ENCODE measurements around the gene GRIN1. TPM values are rescaled to one million over a fixed set of nuclear protein-coding genes. Genes with fewer than 3 reads are reported as not detected.

GRIN1 gene
- total and polyA plus RNA-seq, 4 donors = not detected

DNA sequence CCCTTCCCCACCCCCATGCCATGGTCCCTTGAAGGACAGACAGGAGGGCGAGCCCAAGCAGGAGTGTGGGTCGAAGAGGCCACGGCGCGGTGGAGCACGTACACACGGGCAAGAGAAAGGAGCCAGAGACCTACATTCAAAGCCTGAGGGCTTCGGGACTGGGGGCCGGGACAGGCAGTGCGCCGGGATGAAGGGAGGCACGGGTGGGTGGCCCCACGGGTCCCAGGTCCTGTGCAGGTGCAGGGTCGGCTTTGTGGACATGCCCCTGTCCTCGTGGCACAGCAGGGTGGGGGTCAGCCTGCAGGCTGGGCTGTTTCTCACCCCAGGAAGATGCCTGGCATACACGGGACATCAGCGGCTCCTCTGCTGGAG is 21.1 kb downstream of the GRIN1 start:
- Histone ChIP-seq H3K4me1 (ENCODE audit: control insufficient read depth in 1 of 2, insufficient read depth in 2 of 2, low read length in 2 of 2) (no peaks in the 10 kb centered on the region), H3K4me3 (ENCODE audit: low read length in 2 of 2) (no peak overlapping the region), H3K9me3 (ENCODE audit: control insufficient read depth, low read length) (no peaks in the 10 kb centered on the region), H3K27ac (ENCODE audit: low read depth in 1 of 2, low read length in 2 of 2) (no peak overlapping the region), H3K36me3 (ENCODE audit: control insufficient read depth in 1 of 2, insufficient read depth in 2 of 2, low read length in 1 of 2) (no peaks in the 10 kb centered on the region), H3K27me3 (ENCODE audit: control insufficient read depth in 1 of 2, insufficient read depth in 2 of 2, low read length in 1 of 2) (no peaks in the 10 kb centered on the region)
- intact Hi-C loops (cut with DNase I) = no loop called here
- DNase-seq (no peak), ATAC-seq (ENCODE audit: low FRiP score) (no peak)
- WGBS, 2 donors = 63 to 68% methylated on average over 16 to 17 of the region's 17 CpGs

DNA sequence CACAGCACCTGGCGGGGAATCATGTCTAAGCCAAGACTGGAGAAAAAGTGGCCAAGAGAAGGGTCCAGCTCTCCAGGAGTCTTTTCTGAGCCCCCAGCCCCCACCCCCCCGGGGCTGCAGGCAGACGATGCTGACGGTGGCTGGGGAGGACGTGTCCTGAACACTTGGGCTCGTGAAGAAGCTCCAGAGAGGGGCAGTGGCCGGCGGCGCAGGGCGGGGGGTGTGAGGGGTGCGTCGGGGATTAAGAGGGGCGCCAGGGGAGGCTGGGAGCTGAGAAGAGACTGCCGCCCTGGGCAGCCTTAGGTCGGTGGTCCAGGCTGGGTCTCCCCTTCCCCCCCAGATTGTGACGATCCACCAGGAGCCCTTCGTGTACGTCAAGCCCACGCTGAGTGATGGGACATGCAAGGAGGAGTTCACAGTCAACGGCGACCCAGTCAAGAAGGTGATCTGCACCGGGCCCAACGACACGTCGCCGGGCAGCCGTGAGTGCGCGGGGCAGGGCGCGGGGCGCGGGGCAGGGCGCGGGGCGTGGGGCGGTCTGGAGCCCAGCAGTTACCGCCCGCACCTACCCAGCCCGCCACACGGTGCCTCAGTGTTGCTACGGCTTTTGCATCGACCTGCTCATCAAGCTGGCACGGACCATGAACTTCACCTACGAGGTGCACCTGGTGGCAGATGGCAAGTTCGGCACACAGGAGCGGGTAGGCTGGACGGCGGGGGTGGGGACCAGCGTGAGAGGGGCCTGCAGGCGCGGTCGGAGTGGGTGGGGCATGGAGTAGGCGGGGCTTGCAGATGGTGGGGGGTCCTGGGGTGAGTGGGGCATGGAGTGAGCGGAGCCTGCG is 22.0 kb downstream of the GRIN1 start:
- 23 to 28% methylated on average over 42 to 56 of the region's 56 CpGs for WGBS, 2 donors
- Histone ChIP-seq H3K36me3 (ENCODE audit: control insufficient read depth in 1 of 2, insufficient read depth in 2 of 2, low read length in 1 of 2) (no peaks in the 10 kb centered on the region), H3K27ac (ENCODE audit: low read depth in 1 of 2, low read length in 2 of 2) (no peak overlapping the region), H3K4me3 (ENCODE audit: low read length in 2 of 2) (no peak overlapping the region), H3K9me3 (ENCODE audit: control insufficient read depth, low read length) (no peaks in the 10 kb centered on the region), H3K27me3 (ENCODE audit: control insufficient read depth in 1 of 2, insufficient read depth in 2 of 2, low read length in 1 of 2) (no peaks in the 10 kb centered on the region), H3K4me1 (ENCODE audit: control insufficient read depth in 1 of 2, insufficient read depth in 2 of 2, low read length in 2 of 2) (no peaks in the 10 kb centered on the region)
- intact Hi-C loops (cut with DNase I) = no loop called here
- ATAC-seq (ENCODE audit: low FRiP score) (no peak), DNase-seq (no peak)

DNA sequence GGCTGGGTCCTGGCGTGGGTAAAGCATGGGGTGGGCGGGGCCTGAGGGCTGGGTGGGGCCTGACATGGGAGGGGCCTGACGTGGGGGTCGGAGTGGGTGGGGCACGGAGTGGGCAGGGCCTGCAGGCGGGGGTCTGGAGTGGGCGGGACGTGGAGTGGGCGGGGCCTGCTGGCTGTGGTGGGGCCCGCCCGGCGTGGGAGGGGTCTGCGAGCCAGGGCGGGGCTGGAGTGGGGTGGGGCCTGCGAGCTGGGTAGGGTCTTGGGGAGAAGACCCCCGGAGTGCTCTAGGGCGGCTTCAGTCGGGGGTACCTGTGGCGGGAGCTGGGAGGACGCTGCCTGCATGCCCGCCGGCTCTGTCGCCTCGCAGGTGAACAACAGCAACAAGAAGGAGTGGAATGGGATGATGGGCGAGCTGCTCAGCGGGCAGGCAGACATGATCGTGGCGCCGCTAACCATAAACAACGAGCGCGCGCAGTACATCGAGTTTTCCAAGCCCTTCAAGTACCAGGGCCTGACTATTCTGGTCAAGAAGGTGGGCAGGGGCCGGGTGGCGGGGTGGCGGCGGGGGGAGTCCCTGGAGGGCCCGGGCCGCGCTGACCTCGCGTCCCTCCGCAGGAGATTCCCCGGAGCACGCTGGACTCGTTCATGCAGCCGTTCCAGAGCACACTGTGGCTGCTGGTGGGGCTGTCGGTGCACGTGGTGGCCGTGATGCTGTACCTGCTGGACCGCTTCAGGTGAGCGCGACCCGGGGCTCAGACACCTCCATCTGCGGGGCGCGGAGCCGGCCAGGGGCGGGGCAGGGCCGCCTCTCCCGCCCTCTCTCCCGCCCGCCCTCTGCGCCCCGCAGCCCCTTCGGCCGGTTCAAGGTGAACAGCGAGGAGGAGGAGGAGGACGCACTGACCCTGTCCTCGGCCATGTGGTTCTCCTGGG is 22.9 kb downstream of the GRIN1 start:
- DNase-seq = no peak
- WGBS, 2 donors = 1 to 4% methylated on average over 48 to 69 of the region's 71 CpGs
- H3K27ac ChIP-seq (ENCODE audit: low read depth in 1 of 2, low read length in 2 of 2) = no peak overlapping the region
- no peak for ATAC-seq (ENCODE audit: low FRiP score)
- H3K27me3 ChIP-seq (ENCODE audit: control insufficient read depth in 1 of 2, insufficient read depth in 2 of 2, low read length in 1 of 2) = peaks cover 0 to 1% of the 10 kb centered on the region in 2 donors
- intact Hi-C loops (cut with DNase I) = no loop called here
- H3K4me1 ChIP-seq (ENCODE audit: control insufficient read depth in 1 of 2, insufficient read depth in 2 of 2, low read length in 2 of 2) = no peaks in the 10 kb centered on the region
- H3K9me3 ChIP-seq (ENCODE audit: control insufficient read depth, low read length) = no peaks in the 10 kb centered on the region
- H3K4me3 ChIP-seq (ENCODE audit: low read length in 2 of 2) = no peak overlapping the region
- no peaks in the 10 kb centered on the region for H3K36me3 ChIP-seq (ENCODE audit: control insufficient read depth in 1 of 2, insufficient read depth in 2 of 2, low read length in 1 of 2)

DNA sequence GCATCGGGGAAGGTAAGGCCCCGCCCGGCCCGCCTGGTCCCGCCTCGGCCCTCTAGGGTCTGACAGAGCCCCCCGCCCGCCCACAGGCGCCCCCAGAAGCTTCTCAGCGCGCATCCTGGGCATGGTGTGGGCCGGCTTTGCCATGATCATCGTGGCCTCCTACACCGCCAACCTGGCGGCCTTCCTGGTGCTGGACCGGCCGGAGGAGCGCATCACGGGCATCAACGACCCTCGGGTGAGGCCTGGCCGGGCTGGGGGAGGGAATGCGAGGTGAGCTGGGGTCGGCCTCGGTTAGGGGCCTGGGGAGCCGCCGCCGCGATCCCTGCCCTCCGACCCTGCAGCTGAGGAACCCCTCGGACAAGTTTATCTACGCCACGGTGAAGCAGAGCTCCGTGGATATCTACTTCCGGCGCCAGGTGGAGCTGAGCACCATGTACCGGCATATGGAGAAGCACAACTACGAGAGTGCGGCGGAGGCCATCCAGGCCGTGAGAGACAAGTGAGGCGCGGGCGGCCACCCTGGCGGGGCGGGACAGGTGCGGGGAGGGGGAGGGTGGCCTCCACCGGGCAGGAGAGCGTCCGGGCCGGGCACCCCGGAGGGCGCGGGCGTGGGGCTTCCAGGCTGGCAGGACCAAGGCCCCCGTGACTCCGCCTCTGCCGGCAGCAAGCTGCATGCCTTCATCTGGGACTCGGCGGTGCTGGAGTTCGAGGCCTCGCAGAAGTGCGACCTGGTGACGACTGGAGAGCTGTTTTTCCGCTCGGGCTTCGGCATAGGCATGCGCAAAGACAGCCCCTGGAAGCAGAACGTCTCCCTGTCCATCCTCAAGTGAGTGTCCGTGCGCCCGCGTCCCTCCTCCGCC is 23.8 kb downstream of the GRIN1 start:
- 2 to 6% methylated on average over 61 to 74 of the region's 74 CpGs for WGBS, 2 donors
- H3K4me1 ChIP-seq (ENCODE audit: control insufficient read depth in 1 of 2, insufficient read depth in 2 of 2, low read length in 2 of 2) = no peaks in the 10 kb centered on the region
- intact Hi-C loops (cut with DNase I) = no loop called here
- DNase-seq = no peak
- H3K27me3 ChIP-seq (ENCODE audit: control insufficient read depth in 1 of 2, insufficient read depth in 2 of 2, low read length in 1 of 2) = peaks cover 0 to 2% of the 10 kb centered on the region in 2 donors
- no peak overlapping the region for H3K27ac ChIP-seq (ENCODE audit: low read depth in 1 of 2, low read length in 2 of 2)
- H3K36me3 ChIP-seq (ENCODE audit: control insufficient read depth in 1 of 2, insufficient read depth in 2 of 2, low read length in 1 of 2) = no peaks in the 10 kb centered on the region
- H3K9me3 ChIP-seq (ENCODE audit: control insufficient read depth, low read length) = no peaks in the 10 kb centered on the region
- no peak overlapping the region for H3K4me3 ChIP-seq (ENCODE audit: low read length in 2 of 2)
- ATAC-seq (ENCODE audit: low FRiP score) = no peak

DNA sequence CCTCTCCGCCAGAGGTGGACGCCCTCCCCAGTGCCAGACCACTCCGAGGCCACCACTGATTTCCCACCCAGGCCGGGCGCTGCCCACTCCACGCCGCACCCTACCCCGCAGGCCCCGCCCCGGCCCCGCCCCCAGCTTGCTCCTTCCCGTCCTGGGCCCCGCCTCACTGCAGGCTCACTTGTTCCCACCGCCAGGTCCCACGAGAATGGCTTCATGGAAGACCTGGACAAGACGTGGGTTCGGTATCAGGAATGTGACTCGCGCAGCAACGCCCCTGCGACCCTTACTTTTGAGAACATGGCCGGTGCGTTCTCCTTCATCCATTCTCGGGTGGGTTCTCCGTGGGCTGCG is 24.4 kb downstream of the GRIN1 start:
- WGBS, 2 donors = 27 to 29% methylated on average over 24 to 26 of the region's 26 CpGs
- Histone ChIP-seq H3K36me3 (ENCODE audit: control insufficient read depth in 1 of 2, insufficient read depth in 2 of 2, low read length in 1 of 2) (no peaks in the 10 kb centered on the region), H3K27me3 (ENCODE audit: control insufficient read depth in 1 of 2, insufficient read depth in 2 of 2, low read length in 1 of 2) (peaks cover 0 to 2% of the 10 kb centered on the region in 2 donors), H3K9me3 (ENCODE audit: control insufficient read depth, low read length) (no peaks in the 10 kb centered on the region), H3K4me3 (ENCODE audit: low read length in 2 of 2) (no peak overlapping the region), H3K27ac (ENCODE audit: low read depth in 1 of 2, low read length in 2 of 2) (no peak overlapping the region), H3K4me1 (ENCODE audit: control insufficient read depth in 1 of 2, insufficient read depth in 2 of 2, low read length in 2 of 2) (no peaks in the 10 kb centered on the region)
- DNase-seq (no peak), ATAC-seq (ENCODE audit: low FRiP score) (no peak)
- intact Hi-C loops (cut with DNase I) = no loop called here

DNA sequence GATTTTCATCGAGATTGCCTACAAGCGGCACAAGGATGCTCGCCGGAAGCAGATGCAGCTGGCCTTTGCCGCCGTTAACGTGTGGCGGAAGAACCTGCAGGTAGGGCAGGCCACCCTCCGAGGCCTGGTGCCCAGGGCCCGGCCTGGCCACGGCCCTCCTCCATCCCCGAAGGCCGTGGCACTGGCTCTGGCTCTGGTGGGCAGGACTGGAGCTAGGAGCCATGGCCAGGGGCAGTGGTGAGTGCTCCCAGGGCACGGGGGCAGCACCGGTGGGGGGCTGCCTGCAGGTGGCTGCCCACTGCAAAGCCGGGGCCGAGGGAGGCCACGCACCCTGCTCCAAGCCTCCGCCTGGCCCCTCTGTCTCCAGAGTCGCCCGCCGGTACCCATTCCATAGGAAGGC is 24.9 kb downstream of the GRIN1 start:
- ATAC-seq (ENCODE audit: low FRiP score) = no peak
- DNase-seq = no peak
- H3K27ac ChIP-seq (ENCODE audit: low read depth in 1 of 2, low read length in 2 of 2) = no peak overlapping the region
- WGBS, 2 donors = 81 to 82% methylated on average over 22 of the region's 22 CpGs
- no peaks in the 10 kb centered on the region for H3K9me3 ChIP-seq (ENCODE audit: control insufficient read depth, low read length)
- peaks cover 0 to 2% of the 10 kb centered on the region in 2 donors for H3K27me3 ChIP-seq (ENCODE audit: control insufficient read depth in 1 of 2, insufficient read depth in 2 of 2, low read length in 1 of 2)
- H3K36me3 ChIP-seq (ENCODE audit: control insufficient read depth in 1 of 2, insufficient read depth in 2 of 2, low read length in 1 of 2) = no peaks in the 10 kb centered on the region
- no peak overlapping the region for H3K4me3 ChIP-seq (ENCODE audit: low read length in 2 of 2)
- intact Hi-C loops (cut with DNase I) = no loop called here
- no peaks in the 10 kb centered on the region for H3K4me1 ChIP-seq (ENCODE audit: control insufficient read depth in 1 of 2, insufficient read depth in 2 of 2, low read length in 2 of 2)

DNA sequence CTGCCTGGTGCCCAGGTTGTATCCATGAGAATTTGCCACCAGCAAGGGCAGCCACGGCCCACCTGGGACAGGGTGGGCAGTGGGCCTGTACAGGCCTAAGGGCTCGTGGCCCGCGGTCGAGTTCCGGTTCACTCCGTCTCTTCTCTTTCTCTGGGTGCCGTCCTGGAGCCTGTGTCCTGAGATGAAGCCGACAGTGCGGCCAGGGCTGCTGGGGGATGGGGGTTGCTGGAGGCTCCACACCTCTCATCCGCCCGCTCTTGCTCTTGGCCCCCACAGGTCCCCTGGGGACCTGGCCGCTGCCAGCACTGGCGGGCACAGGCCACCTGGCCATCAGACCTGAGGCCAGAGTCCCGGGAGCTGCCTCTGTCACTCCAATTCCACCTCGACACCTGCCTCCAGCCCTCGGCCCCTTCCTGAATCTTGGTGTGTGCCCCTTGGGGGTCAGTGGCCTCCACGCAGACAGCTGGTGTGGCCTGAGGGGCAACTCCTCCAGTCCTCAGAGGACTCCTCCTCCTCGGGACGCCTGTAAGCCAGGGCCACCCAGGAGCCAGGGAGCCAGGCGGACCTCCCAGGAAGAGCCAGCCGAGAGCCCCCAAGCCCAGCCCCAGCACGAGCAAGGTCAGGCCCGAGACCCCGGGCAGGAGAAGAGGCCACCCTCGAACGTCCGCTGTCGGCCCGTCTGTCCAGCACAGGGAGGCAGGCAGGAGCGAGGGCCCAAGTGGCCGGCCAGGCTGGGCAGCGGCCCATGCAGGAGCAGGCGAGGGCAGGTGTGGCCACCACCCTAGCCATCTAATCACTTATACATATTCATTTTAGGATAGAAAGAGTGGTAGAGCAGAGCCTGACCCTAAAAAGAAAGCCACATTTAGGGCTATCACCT is 25.7 kb downstream of the GRIN1 start:
- Histone ChIP-seq H3K4me3 (ENCODE audit: low read length in 2 of 2) (no peak overlapping the region), H3K9me3 (ENCODE audit: control insufficient read depth, low read length) (no peaks in the 10 kb centered on the region), H3K36me3 (ENCODE audit: control insufficient read depth in 1 of 2, insufficient read depth in 2 of 2, low read length in 1 of 2) (no peaks in the 10 kb centered on the region), H3K27me3 (ENCODE audit: control insufficient read depth in 1 of 2, insufficient read depth in 2 of 2, low read length in 1 of 2) (peaks cover 0 to 2% of the 10 kb centered on the region in 2 donors), H3K4me1 (ENCODE audit: control insufficient read depth in 1 of 2, insufficient read depth in 2 of 2, low read length in 2 of 2) (no peaks in the 10 kb centered on the region), H3K27ac (ENCODE audit: low read depth in 1 of 2, low read length in 2 of 2) (no peak overlapping the region)
- ATAC-seq (ENCODE audit: low FRiP score) (no peak), DNase-seq (no peak)
- intact Hi-C loops (cut with DNase I) = no loop called here
- 57 to 64% methylated on average over 34 of the region's 34 CpGs for WGBS, 2 donors
